ENCODE results near the gene TAS1R1. TPM values are rescaled to one million over a fixed set of nuclear protein-coding genes. Genes with fewer than 3 reads are reported as not detected.
"Not testable (repeated sequence)": the region's sequence is repeated elsewhere in the genome, so short reads cannot be mapped to it uniquely, and the experiment has no call there.

Gene TAS1R1
- total RNA-seq, 1 experiment from 2014 or later, result 0.10 TPM

GRCh38 chr1:6597777-6598131, 42.6 kb downstream of the TAS1R1 start:
- no peak overlapping the region for H3K4me3 ChIP-seq (ENCODE audit: insufficient read depth, low read depth, low read length)
- H3K27me3 ChIP-seq (ENCODE audit: control insufficient read depth, insufficient read depth, low read length), result 0 out of 2 replicates have a peak, but pooled peaks cover 2% of the 10 kb centered on the region
- peaks cover 29% of the 10 kb centered on the region for H3K36me3 ChIP-seq (replicated peaks; ENCODE audit: control insufficient read depth, insufficient read depth, low read length)
- peak; percentile 28 for DNase-seq

GRCh38 chr1:6599141-6599975, 44.3 kb downstream of the TAS1R1 start:
- Histone ChIP-seq H3K27me3 (ENCODE audit: control insufficient read depth, insufficient read depth, low read length) (0 out of 2 replicates have a peak, but pooled peaks cover 2% of the 10 kb centered on the region), H3K36me3 (replicated peaks; ENCODE audit: control insufficient read depth, insufficient read depth, low read length) (peaks cover 22% of the 10 kb centered on the region), H3K4me3 (ENCODE audit: insufficient read depth, low read depth, low read length) (no peak overlapping the region)
- DNase-seq, result no peak

- H3K27me3 ChIP-seq (ENCODE audit: control insufficient read depth, insufficient read depth, low read length); DNase-seq; H3K4me3 ChIP-seq (ENCODE audit: insufficient read depth, low read depth, low read length): not testable (repeated sequence)
- H3K36me3 ChIP-seq (replicated peaks; ENCODE audit: control insufficient read depth, insufficient read depth, low read length), result peaks cover 21% of the 10 kb centered on the region
Observed at GRCh38 chr1:6599991-6600390, 44.9 kb downstream of the TAS1R1 start.

GRCh38 chr1:6600410-6601048, 45.4 kb downstream of the TAS1R1 start:
- DNase-seq, result peak; percentile 55

GRCh38 chr1:6601049-6601922, 46.2 kb downstream of the TAS1R1 start:
- H3K4me3 ChIP-seq (ENCODE audit: insufficient read depth, low read depth, low read length), result peak overlapping the region; percentile 99
- 0 out of 2 replicates have a peak, but pooled peaks cover 2% of the 10 kb centered on the region for H3K27me3 ChIP-seq (ENCODE audit: control insufficient read depth, insufficient read depth, low read length)
- DNase-seq, result peak; percentile 76
- peaks cover 10% of the 10 kb centered on the region for H3K36me3 ChIP-seq (replicated peaks; ENCODE audit: control insufficient read depth, insufficient read depth, low read length)

More at GRCh38 chr1:6600410-6601048, 45.4 kb downstream of the TAS1R1 start:
- Histone ChIP-seq H3K36me3 (replicated peaks; ENCODE audit: control insufficient read depth, insufficient read depth, low read length) (peaks cover 15% of the 10 kb centered on the region), H3K4me3 (ENCODE audit: insufficient read depth, low read depth, low read length) (peak overlapping the region; percentile 99), H3K27me3 (ENCODE audit: control insufficient read depth, insufficient read depth, low read length) (0 out of 2 replicates have a peak, but pooled peaks cover 2% of the 10 kb centered on the region)

- Histone ChIP-seq H3K27me3 (ENCODE audit: control insufficient read depth, insufficient read depth, low read length) (0 out of 2 replicates have a peak, but pooled peaks cover 2% of the 10 kb centered on the region), H3K4me3 (ENCODE audit: insufficient read depth, low read depth, low read length) (peak overlapping the region; percentile 99), H3K36me3 (replicated peaks; ENCODE audit: control insufficient read depth, insufficient read depth, low read length) (peaks cover 4% of the 10 kb centered on the region)
- DNase-seq, result peak; percentile 82
Observed at GRCh38 chr1:6601923-6602668, 47.0 kb downstream of the TAS1R1 start.

- H3K4me3 ChIP-seq (ENCODE audit: insufficient read depth, low read depth, low read length), result peak within 1 kb of the TSS; percentile 99
- peak; percentile 98 for DNase-seq
- H3K36me3 ChIP-seq (replicated peaks; ENCODE audit: control insufficient read depth, insufficient read depth, low read length), result peaks cover 4% of the 10 kb centered on the region
- H3K27me3 ChIP-seq (ENCODE audit: control insufficient read depth, insufficient read depth, low read length), result 0 out of 2 replicates have a peak, but pooled peaks cover 2% of the 10 kb centered on the region
Observed at GRCh38 chr1:6602669-6603237, 47.6 kb downstream of the TAS1R1 start, which contains the start of gene KLHL21. Gene KLHL21 (minus strand): TSS chr1:6602869. CDS start chr1:6602817, 52 bp downstream.

- H3K36me3 ChIP-seq (replicated peaks; ENCODE audit: control insufficient read depth, insufficient read depth, low read length), result peaks cover 1% of the 10 kb centered on the region
- DNase-seq, result peak; percentile 81
- H3K27me3 ChIP-seq (ENCODE audit: control insufficient read depth, insufficient read depth, low read length), result 0 out of 2 replicates have a peak, but pooled peaks cover 2% of the 10 kb centered on the region
- H3K4me3 ChIP-seq (ENCODE audit: insufficient read depth, low read depth, low read length), result peak overlapping the region; percentile 99
Observed at GRCh38 chr1:6603238-6603914, 48.3 kb downstream of the TAS1R1 start.

- Histone ChIP-seq H3K4me3 (ENCODE audit: insufficient read depth, low read depth, low read length) (peak overlapping the region; percentile 99), H3K27me3 (ENCODE audit: control insufficient read depth, insufficient read depth, low read length) (0 out of 2 replicates have a peak, but pooled peaks cover 2% of the 10 kb centered on the region), H3K36me3 (replicated peaks; ENCODE audit: control insufficient read depth, insufficient read depth, low read length) (peaks cover 1% of the 10 kb centered on the region)
- DNase-seq, result peak; percentile 86
Observed at GRCh38 chr1:6603915-6604558, 48.9 kb downstream of the TAS1R1 start.

GRCh38 chr1:6612641-6613360, 57.7 kb downstream of the TAS1R1 start:
- H3K36me3 ChIP-seq (replicated peaks; ENCODE audit: control insufficient read depth, insufficient read depth, low read length), result peaks cover 3% of the 10 kb centered on the region; the same call in 1 of the 2 replicates
- H3K4me3 ChIP-seq (ENCODE audit: insufficient read depth, low read depth, low read length), result peak overlapping the region; percentile 88
- peaks cover 4% of the 10 kb centered on the region; the same call in 1 of the 2 replicates for H3K27me3 ChIP-seq (ENCODE audit: control insufficient read depth, insufficient read depth, low read length)
- no peak for DNase-seq

GRCh38 chr1:6613361-6614018, 58.4 kb downstream of the TAS1R1 start, which contains the start of gene PHF13:
Gene PHF13 (plus strand): TSS chr1:6613731. CDS start chr1:6614067, 336 bp downstream.
- Histone ChIP-seq H3K27me3 (ENCODE audit: control insufficient read depth, insufficient read depth, low read length) (peaks cover 4% of the 10 kb centered on the region; the same call in 1 of the 2 replicates), H3K36me3 (replicated peaks; ENCODE audit: control insufficient read depth, insufficient read depth, low read length) (peaks cover 4% of the 10 kb centered on the region; the same call in 1 of the 2 replicates), H3K4me3 (ENCODE audit: insufficient read depth, low read depth, low read length) (peak within 1 kb of the TSS; percentile 97)
- DNase-seq, result peak; percentile 100
